PC-3 (cell line): ENCODE measurements around the gene NCR2. TPM values are rescaled to one million over a fixed set of nuclear protein-coding genes. Genes with fewer than 3 reads are reported as not detected.

Experiments used
- ATAC-seq: fragments of 200-7000 bp; cut with Tn5 transposase; 2 replicates; pipeline ENCODE4 v1.9.1; 2020; ENCODE audit warnings: mild to moderate bottlenecking, moderate library complexity
- BruUV-seq: library from RNA; stranded (reverse); fragments of 400-500 nt; replicated peaks from 2 replicates; lab custom pipeline; 2021; lab: Mats Ljungman, UMichigan
- CTCF ChIA-PET: fragments of 300-600 bp; sonication (Branson Sonifier 250); formaldehyde crosslinking; loops from one replicate; lab custom pipeline; 2022; ENCODE audit warnings: antibody characterized with exemption; lab: Charles Lee
- POLR2A ChIA-PET: fragments of 300-600 bp; sonication (Branson Sonifier 250); formaldehyde crosslinking; loops from one replicate; lab custom pipeline; 2022; ENCODE audit warnings: antibody characterized with exemption; ENCODE audit not compliant: unreplicated experiment; lab: Charles Lee
- DNase-seq: peaks from one replicate; pipeline ENCODE4 v3.0.0-alpha.2; 2015
- H2AFZ ChIP-seq: fragments of 300-600 bp; sonication (generic); 2 replicates; pipeline ENCODE4 v1.6.0; 2016; ENCODE audit warnings: antibody characterized with exemption, low read length
- H3F3A ChIP-seq: fragments of 300-600 bp; sonication (generic); one replicate; pipeline ENCODE4 v1.6.0; 2017; ENCODE audit warnings: antibody characterized with exemption, low read length, control low read depth, mild to moderate bottlenecking; ENCODE audit not compliant: unreplicated experiment
- H3K27ac ChIP-seq: fragments of 300-600 bp; sonication (generic); 2 replicates; pipeline ENCODE4 v1.5.1; 2016; ENCODE audit warnings: mild to moderate bottlenecking, low read length
- H3K27me3 ChIP-seq: fragments of 300-600 bp; sonication (generic); 2 replicates; pipeline ENCODE4 v1.6.1; 2016; ENCODE audit warnings: low read length, mixed read lengths
- H3K36me3 ChIP-seq: fragments of 300-600 bp; sonication (generic); 2 replicates; pipeline ENCODE4 v1.6.1; 2016; ENCODE audit warnings: low read depth, mixed run types, low read length, mixed read lengths
- H3K4me1 ChIP-seq: fragments of 300-600 bp; sonication (generic); 2 replicates; pipeline ENCODE4 v1.5.1; 2016; ENCODE audit warnings: low read length; ENCODE audit not compliant: insufficient read depth
- H3K4me2 ChIP-seq: fragments of 300-600 bp; sonication (generic); 2 replicates; pipeline ENCODE4 v1.6.0; 2016; ENCODE audit warnings: low read length
- H3K4me3 ChIP-seq: fragments of 300-600 bp; sonication (generic); 2 replicates; pipeline ENCODE4 v1.5.1; 2016; ENCODE audit warnings: mild to moderate bottlenecking, low read length, mixed read lengths
- H3K79me2 ChIP-seq: fragments of 300-600 bp; sonication (generic); 2 replicates; pipeline ENCODE4 v1.6.1; 2017; ENCODE audit warnings: low read length, mixed read lengths
- H3K9ac ChIP-seq: fragments of 300-600 bp; sonication (generic); 2 replicates; pipeline ENCODE4 v1.6.0; 2016; ENCODE audit warnings: mild to moderate bottlenecking, low read length
- H3K9me2 ChIP-seq: fragments of 300-600 bp; sonication (generic); replicated peaks from 2 replicates; pipeline ENCODE4 v1.6.1; 2016; ENCODE audit warnings: mixed run types, low read length, mixed read lengths
- H3K9me3 ChIP-seq: fragments of 300-600 bp; sonication (generic); 2 replicates; pipeline ENCODE4 v1.6.1; 2016; ENCODE audit warnings: low read length, mixed read lengths
- H4K20me1 ChIP-seq: fragments of 300-600 bp; sonication (generic); 2 replicates; pipeline ENCODE4 v1.6.1; 2016; ENCODE audit warnings: low read length, mixed read lengths
- EZH2 ChIP-seq: fragments of 300-600 bp; sonication (generic); IDR thresholded peaks from one replicate; pipeline ENCODE4 v1.6.1; 2017; ENCODE audit warnings: antibody characterized with exemption, mild to moderate bottlenecking, low read length; ENCODE audit not compliant: unreplicated experiment
- EZH2phosphoT487 ChIP-seq: fragments of 300-600 bp; sonication (generic); IDR thresholded peaks from 2 replicates; pipeline ENCODE4 v1.6.1; 2018; ENCODE audit warnings: mild to moderate bottlenecking, antibody characterized with exemption, low read length, borderline replicate concordance
- intact Hi-C: fragments of 100-400 bp; cut with micrococcal nuclease; formaldehyde crosslinking; loops from 2 replicates; pipeline ENCODE4 v1.9.0; 2023
- total RNA-seq: library from RNA; depleted of rRNA; stranded (reverse); fragments of >200 nt; gene quantifications from 2 replicates; pipeline ENCODE4 v1.2.3, GENCODE V29; 2014
- TF ChIP-seq, protein P1 (sequence below): fragments of 300-600 bp; sonication (generic); conservative IDR thresholded peaks from 2 replicates; pipeline ENCODE4 v1.5.1; 2017; ENCODE audit warnings: antibody characterized with exemption, low read depth, mild to moderate bottlenecking, low read length

Gene NCR2
- total RNA-seq, 1 experiment from 2014 or later: not detected

DNA sequence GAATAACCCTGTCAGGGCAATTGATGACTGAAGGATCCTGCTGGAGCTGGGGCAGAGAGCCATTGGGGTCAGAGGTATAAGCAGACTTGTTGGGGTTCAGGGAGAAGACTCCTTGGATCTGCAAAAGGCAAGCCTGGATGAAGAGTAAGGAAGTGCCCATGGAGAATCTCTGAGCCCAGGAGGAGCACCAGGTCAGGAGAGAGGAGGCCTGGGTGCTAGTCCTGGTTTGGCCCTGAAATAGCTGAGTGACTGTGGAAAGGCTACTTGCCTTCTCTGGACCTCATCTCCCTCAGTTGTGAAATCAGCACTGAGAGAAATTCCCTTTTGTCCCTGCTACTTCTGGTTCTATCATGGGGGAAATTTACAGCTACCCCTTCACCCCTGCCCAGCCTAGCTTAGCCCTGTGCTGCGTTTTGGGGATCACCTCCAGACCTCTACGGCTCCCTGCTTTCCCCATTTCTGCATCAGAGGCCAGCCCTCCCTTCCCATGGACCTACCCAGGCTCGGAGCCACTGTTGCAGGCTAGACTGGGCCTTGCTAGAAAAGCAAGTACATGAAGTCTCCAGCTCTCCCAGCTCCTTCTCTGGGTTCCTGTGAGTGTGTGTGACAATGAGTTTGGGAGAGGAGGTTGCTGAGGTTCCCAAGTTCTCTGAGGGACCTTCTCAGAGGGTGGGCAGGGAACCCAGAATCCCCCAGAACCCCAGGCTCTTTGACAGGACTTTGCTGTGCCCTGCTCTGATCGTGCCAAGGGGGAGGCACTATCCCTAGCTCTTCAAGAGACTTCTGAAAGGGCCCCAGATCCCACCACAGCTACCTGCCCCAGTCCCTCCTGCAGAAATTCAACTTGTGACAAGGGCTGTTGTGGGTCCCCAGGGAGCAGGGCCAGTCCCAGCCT is 2.3 kb upstream of the NCR2 start:
- Histone ChIP-seq H3K4me3 (no peak overlapping the region), H3K4me1 (no peaks in the 10 kb centered on the region), H2AFZ (no peak overlapping the region), H3K27ac (no peak overlapping the region), H3K9me3 (no peaks in the 10 kb centered on the region), H3K27me3 (peaks cover 90% of the 10 kb centered on the region), H3K4me2 (no peak overlapping the region), H3K9me2 (no peaks in the 10 kb centered on the region), H4K20me1 (no peaks in the 10 kb centered on the region), H3F3A (no peaks in the 10 kb centered on the region), H3K36me3 (no peaks in the 10 kb centered on the region), H3K9ac (no peak overlapping the region), H3K79me2 (no peaks in the 10 kb centered on the region)
- ATAC-seq (no peak), DNase-seq (no peak)
- intact Hi-C loops: no loop called here
- TF ChIP-seq, protein P1, sequence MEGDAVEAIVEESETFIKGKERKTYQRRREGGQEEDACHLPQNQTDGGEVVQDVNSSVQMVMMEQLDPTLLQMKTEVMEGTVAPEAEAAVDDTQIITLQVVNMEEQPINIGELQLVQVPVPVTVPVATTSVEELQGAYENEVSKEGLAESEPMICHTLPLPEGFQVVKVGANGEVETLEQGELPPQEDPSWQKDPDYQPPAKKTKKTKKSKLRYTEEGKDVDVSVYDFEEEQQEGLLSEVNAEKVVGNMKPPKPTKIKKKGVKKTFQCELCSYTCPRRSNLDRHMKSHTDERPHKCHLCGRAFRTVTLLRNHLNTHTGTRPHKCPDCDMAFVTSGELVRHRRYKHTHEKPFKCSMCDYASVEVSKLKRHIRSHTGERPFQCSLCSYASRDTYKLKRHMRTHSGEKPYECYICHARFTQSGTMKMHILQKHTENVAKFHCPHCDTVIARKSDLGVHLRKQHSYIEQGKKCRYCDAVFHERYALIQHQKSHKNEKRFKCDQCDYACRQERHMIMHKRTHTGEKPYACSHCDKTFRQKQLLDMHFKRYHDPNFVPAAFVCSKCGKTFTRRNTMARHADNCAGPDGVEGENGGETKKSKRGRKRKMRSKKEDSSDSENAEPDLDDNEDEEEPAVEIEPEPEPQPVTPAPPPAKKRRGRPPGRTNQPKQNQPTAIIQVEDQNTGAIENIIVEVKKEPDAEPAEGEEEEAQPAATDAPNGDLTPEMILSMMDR: no peak
- TF ChIP-seq EZH2phosphoT487 (no peak), EZH2 (no peak)
- CTCF ChIA-PET: no interaction called here
- POLR2A ChIA-PET: interaction anchor here (0.6 kb wide), 1 partner anchor 371 kb away, joined by 3 read pairs; no protein-coding TSS in a partner anchor
- BruUV-seq: no TSS peak

DNA sequence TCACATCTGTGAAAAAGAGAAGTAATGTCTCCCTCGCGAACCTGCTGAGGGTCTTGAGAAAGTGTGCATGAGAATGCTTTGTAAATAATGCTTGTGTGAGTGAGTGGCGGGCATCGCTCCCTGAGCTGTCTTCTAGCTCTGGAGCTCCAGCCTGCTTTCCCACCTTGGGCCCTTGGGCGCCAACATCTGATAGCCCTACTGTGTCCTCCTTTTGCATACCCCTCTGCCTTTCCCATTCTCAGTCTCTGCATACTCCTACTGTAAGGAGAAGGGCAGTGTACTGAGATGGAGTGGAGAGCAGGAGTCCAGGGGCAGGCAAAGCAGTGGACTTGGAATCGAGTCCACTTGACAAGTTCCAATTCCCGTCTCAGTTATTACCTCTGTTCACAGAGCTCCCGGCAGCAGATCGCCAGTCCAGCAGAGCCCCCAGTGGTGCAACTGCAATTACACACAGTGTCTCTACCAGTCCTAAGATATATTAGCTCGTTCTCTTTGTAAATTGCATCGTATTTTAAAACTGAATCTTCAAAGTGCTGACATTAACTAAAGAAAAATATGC is 847 bp upstream of the NCR2 start:
- no peak; the same call in 1 of the 2 replicates for ATAC-seq

More for the DNA sequence above, 847 bp upstream of the NCR2 start:
- H3K9me2 ChIP-seq: no peaks in the 10 kb centered on the region
- ChIA-PET POLR2A (interaction anchor here (0.5 kb wide), 1 partner anchor 9 kb away, joined by 4 read pairs; no protein-coding TSS in a partner anchor), CTCF (interaction anchor here (0.6 kb wide), 1 partner anchor 29 kb away, joined by 3 read pairs; no protein-coding TSS in a partner anchor)
- H3K4me2 ChIP-seq: no peak overlapping the region
- intact Hi-C loops: no loop called here
- no peak overlapping the region for H2AFZ ChIP-seq
- no peak overlapping the region for H3K4me3 ChIP-seq
- no peaks in the 10 kb centered on the region for H3K36me3 ChIP-seq
- no peaks in the 10 kb centered on the region for H3K79me2 ChIP-seq
- no peaks in the 10 kb centered on the region for H3F3A ChIP-seq
- H3K27me3 ChIP-seq: peaks cover 90% of the 10 kb centered on the region
- H3K9ac ChIP-seq: no peak overlapping the region
- no peak overlapping the region for H3K27ac ChIP-seq
- H3K9me3 ChIP-seq: no peaks in the 10 kb centered on the region
- H4K20me1 ChIP-seq: no peaks in the 10 kb centered on the region
- DNase-seq: peak; percentile 16
- BruUV-seq: no TSS peak
- no peak for TF ChIP-seq EZH2phosphoT487
- no peak for TF ChIP-seq EZH2
- TF ChIP-seq, protein P1: peak; percentile 50
- H3K4me1 ChIP-seq: no peaks in the 10 kb centered on the region
